ENCODE results near the gene SKA1.

The SKA1 gene

DNA sequence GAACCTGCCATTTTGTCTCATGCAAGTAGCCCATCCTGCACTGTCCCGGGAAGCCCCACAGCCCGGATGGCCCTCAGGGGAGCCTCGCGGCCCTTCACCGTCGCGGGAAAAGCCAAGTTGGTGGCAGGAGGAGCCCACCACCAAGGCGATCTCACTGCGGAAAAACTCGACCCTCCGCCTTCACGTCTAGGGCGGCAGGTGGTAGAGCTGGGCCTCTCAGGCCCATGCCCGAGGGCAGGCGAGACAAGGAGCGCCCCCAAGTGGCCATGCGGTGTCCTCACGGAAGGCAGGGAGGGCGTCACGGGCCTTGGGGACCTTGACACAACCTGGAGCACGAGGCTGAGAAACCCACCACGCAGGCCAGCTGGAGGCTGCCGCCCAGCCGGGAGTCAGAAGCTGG lies 34.8 kb upstream of the SKA1 start:
- TF ChIP-seq, protein P1, sequence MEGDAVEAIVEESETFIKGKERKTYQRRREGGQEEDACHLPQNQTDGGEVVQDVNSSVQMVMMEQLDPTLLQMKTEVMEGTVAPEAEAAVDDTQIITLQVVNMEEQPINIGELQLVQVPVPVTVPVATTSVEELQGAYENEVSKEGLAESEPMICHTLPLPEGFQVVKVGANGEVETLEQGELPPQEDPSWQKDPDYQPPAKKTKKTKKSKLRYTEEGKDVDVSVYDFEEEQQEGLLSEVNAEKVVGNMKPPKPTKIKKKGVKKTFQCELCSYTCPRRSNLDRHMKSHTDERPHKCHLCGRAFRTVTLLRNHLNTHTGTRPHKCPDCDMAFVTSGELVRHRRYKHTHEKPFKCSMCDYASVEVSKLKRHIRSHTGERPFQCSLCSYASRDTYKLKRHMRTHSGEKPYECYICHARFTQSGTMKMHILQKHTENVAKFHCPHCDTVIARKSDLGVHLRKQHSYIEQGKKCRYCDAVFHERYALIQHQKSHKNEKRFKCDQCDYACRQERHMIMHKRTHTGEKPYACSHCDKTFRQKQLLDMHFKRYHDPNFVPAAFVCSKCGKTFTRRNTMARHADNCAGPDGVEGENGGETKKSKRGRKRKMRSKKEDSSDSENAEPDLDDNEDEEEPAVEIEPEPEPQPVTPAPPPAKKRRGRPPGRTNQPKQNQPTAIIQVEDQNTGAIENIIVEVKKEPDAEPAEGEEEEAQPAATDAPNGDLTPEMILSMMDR (IDR thresholded peaks at IDR 0.05), result peak; percentile 20; the same call in 1 of the 2 replicates

DNA sequence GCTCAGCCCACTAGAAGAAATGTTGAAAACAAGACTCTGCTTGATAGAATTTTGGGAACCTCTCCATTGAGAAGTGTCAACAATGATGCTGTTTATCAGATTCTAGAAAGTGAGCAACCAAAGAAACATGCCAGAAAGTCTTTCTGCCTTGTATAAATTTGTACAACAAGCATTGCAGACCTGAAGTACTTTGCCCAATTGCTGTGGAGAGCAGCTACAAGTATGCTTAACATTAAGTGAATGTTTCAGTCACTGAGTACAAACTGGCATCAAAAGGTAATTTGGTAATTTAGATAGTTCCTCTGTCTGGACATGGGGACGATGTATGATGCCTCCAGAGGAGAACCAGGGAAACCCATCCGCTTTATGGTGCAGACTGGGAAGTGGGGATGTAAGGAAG lies 33.4 kb upstream of the SKA1 start:
- TF ChIP-seq, protein P1 (IDR thresholded peaks at IDR 0.05), result no peak

DNA sequence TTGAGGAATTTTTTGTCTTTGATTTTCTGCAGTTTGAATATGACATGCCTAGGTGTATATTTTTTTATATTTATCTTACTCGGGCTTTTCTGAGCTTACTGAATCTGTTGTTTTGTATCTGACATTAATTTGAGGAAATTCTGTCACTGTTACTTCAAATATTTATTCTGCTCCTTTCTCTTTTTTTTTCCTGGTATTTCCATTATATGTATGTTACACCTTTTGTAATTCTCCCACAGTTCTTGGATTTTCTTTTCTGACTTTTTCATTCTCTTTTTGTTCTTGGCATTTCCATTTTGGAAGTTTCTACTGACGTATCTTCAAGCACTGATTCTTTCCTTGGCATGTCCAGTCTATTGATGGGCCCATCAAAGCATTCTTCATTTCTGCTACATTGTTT lies 24.1 kb upstream of the SKA1 start:
- TF ChIP-seq, protein P1 (IDR thresholded peaks at IDR 0.05), result no peak

DNA sequence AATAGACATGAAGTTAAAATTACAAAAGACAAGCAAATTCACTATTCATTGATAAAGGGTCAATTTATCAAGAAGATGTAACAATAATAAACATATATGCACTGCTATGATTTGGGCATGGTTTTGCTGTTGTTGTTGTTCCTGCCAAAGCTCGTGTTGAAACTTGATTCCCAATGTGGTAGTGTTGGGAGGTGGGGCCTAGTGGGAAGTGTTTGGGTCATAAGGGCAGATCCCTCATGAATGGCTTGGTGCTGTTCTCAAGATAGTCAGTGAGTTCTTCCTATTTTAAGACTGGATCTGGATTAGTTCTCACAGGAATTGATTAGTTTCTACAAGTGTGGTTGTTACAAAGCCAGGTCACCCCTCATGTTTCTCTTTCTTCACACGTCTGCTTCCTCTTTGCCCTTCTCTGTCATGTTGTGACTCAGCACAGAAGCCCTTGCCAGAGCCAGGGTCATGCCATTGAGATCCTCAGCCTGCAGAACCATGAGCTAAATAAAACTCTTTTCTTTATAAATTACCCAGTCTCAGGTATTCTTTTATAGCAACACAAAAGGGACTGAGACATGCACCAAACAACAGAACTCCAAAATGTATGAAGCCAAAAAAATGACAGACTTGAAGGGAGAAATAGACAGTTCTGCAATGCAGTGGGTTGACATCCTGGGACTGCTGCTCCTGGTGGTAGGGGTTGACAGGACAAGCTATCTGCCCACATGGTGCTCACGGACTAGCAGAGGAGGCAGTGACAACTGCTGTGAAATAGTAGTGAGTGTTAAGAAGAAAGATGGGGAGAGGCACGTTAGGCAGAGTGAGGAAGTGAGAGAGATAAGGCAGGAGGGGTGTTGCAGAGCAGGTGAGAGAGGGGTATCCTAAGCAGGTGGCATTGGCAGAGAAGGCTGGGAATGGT lies 18.6 kb upstream of the SKA1 start:
- TF ChIP-seq, protein P1 (IDR thresholded peaks at IDR 0.05), result no peak

DNA sequence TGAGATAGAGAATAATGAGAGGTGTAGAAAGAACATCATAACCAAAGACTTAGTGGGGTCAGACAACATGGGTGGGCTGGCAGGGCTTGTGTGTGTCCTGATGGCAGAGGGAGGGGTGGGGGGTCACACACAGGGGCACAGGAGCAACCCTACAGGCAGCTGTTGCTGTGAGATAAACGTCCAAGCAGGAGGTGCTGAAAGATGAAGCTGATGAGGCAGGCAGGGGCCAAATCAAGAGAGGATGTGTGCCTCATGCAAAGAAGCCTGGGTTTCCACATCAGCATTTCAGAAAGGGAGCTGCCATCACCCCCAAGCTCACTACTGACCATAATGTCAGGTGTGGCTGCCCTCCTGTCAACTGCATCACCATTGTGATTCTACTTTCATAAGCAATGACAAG lies 16.0 kb upstream of the SKA1 start:
- TF ChIP-seq, protein P1 (IDR thresholded peaks at IDR 0.05), result no peak

DNA sequence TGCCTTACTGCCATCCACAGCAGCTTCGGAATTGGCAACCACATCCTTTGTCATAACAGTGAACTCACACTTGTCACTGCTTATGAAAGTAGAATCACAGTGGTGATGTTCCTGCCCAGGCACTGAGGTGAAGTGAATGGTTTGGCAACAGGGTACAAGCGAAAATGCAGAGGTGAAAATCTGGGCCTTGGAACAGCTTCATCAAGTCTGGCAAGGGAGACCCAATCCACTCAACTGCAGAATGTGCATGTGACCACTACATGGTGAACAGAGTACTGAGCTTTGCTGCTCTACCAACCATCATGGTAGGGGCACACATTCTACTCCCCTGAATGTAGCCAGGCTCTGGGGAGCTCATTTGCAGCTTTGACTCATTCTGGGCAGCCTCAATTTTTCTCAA lies 15.0 kb upstream of the SKA1 start:
- TF ChIP-seq, protein P1 (IDR thresholded peaks at IDR 0.05), result no peak

DNA sequence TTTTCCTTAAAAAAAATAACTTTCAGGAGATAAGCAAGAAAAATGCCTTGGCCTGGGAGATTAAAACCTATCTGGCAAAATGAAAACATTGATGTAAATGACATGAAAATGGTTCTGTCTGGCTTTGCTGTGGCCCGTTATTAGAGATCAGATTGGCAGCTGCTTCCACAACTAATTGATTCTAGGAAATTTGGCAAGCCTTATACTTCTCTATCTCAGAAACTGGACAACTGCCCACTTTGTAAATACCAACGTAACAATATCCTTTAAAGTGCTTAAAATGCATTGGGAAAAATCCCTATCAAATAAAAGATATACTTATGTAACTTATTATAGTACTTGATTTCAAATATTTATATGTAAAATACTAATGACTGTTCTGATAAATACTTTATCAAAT lies 14.2 kb upstream of the SKA1 start:
- TF ChIP-seq, protein P1 (IDR thresholded peaks at IDR 0.05), result no peak

Measured in LNCAP (cell line).